Breast epithelium (tissue), 4 donors: Measurements from ENCODE around the gene NRCAM. TPM values are rescaled to one million over a fixed set of nuclear protein-coding genes. Genes with fewer than 3 reads are reported as not detected.

ENCODE experiments used
- DNase-seq, 2 donors: peaks; one replicate each; pipeline ENCODE4 v3.0.0-alpha.2; 2019; ENCODE audit warnings: low spot score in 2 of 2
- H3K27ac ChIP-seq, 2 donors: fragments of 200-600 bp; sonication (generic) in 1 of 2; one replicate each; pipeline ENCODE4 v1.5.1; 2016 to 2019; ENCODE audit warnings: mild to moderate bottlenecking in 1 of 2
- H3K27me3 ChIP-seq, 2 donors: fragments of 200-600 bp; sonication (generic) in 1 of 2; one replicate each; pipeline versions ENCODE4 v1.5.1 to v1.6.0; 2017 to 2019; ENCODE audit warnings: control low read depth in 1 of 2, mild to moderate bottlenecking in 1 of 2
- H3K36me3 ChIP-seq: fragments of 200-600 bp; one replicate; pipeline ENCODE4 v1.5.1; 2019
- H3K4me1 ChIP-seq, 2 donors: fragments of 200-600 bp; sonication (generic); one replicate each; pipeline ENCODE4 v1.5.1; 2016 to 2019; ENCODE audit warnings: control low read depth in 1 of 2
- H3K4me3 ChIP-seq, 3 donors: fragments of 200-600 bp; sonication (generic); 1 replicate in 2 of 3; 2 replicates in 1 of 3; pipeline ENCODE4 v1.5.1; 2016 to 2019; ENCODE audit warnings: mild to moderate bottlenecking in 3 of 3, moderate library complexity in 2 of 3
- H3K9me3 ChIP-seq, 2 donors: fragments of 200-600 bp; sonication (generic) in 1 of 2; one replicate each; pipeline ENCODE4 v1.5.1; 2016 to 2019; ENCODE audit warnings: control low read depth in 1 of 2
- CTCF ChIP-seq, 3 donors: fragments of 450-650 bp; IDR thresholded peaks; one replicate each; pipeline ENCODE4 v1.5.1; 2016 to 2017; ENCODE audit warnings: antibody characterized with exemption in 3 of 3, mild to moderate bottlenecking in 3 of 3, moderate library complexity in 3 of 3
- POLR2A ChIP-seq: fragments of 450-650 bp; IDR thresholded peaks from one replicate; pipeline ENCODE4 v1.6.1; 2016; ENCODE audit warnings: antibody characterized with exemption, mild to moderate bottlenecking, moderate library complexity
- POLR2AphosphoS5 ChIP-seq, 3 donors: sonication (generic); formaldehyde crosslinking; IDR thresholded peaks; one replicate each; pipeline ENCODE4 v1.6.1; 2017; ENCODE audit warnings: antibody characterized with exemption in 3 of 3
- intact Hi-C: fragments of 100-400 bp; cut with DNase I; formaldehyde crosslinking; loops from one replicate; pipeline ENCODE4 v1.15.1; 2023; ENCODE audit warnings: low total_unique reads
- total RNA-seq, 3 donors: library from RNA; depleted of rRNA; stranded (reverse); fragments of >200 nt; gene quantifications; one replicate each; pipeline ENCODE4 v1.1.0, GENCODE V29; 2016

The NRCAM gene
- total RNA-seq, 3 donors from 2014 or later: 3.3 to 62.4 (median 4.2) TPM

GRCh38 chr7:108137993-108138392 lies 318.2 kb downstream of the NRCAM start:
- H3K27me3 ChIP-seq: no peaks in the 10 kb centered on the region
- H3K4me1 ChIP-seq: no peaks in the 10 kb centered on the region
- no peak overlapping the region for H3K27ac ChIP-seq
- no peak for DNase-seq
- TF ChIP-seq POLR2A (no peak), POLR2AphosphoS5 (IDR thresholded peaks at IDR 0.05) (no peak), CTCF (IDR thresholded peaks at IDR 0.05) (no peak)
- H3K4me3 ChIP-seq: no peak overlapping the region
- no peaks in the 10 kb centered on the region for H3K36me3 ChIP-seq
- intact Hi-C loops: no loop called here
- H3K9me3 ChIP-seq: no peaks in the 10 kb centered on the region

GRCh38 chr7:108137040-108137439 lies 319.2 kb downstream of the NRCAM start:
- intact Hi-C loops: no loop called here
- no peaks in the 10 kb centered on the region for H3K27me3 ChIP-seq
- H3K4me1 ChIP-seq: no peaks in the 10 kb centered on the region
- H3K36me3 ChIP-seq: no peaks in the 10 kb centered on the region
- no peaks in the 10 kb centered on the region for H3K9me3 ChIP-seq
- no peak overlapping the region for H3K4me3 ChIP-seq
- no peak for DNase-seq
- TF ChIP-seq CTCF (IDR thresholded peaks at IDR 0.05): no peak
- TF ChIP-seq POLR2AphosphoS5 (IDR thresholded peaks at IDR 0.05): no peak
- no peak for TF ChIP-seq POLR2A
- H3K27ac ChIP-seq: no peak overlapping the region

GRCh38 chr7:108136191-108136688 lies 320.0 kb downstream of the NRCAM start:
- TF ChIP-seq POLR2A: no peak
- no peak for TF ChIP-seq CTCF (IDR thresholded peaks at IDR 0.05)
- TF ChIP-seq POLR2AphosphoS5 (IDR thresholded peaks at IDR 0.05): no peak
- intact Hi-C loops: no loop called here
- DNase-seq: no peak
- no peaks in the 10 kb centered on the region for H3K27me3 ChIP-seq
- no peaks in the 10 kb centered on the region for H3K36me3 ChIP-seq
- no peak overlapping the region for H3K4me3 ChIP-seq
- no peak overlapping the region for H3K27ac ChIP-seq
- no peaks in the 10 kb centered on the region for H3K4me1 ChIP-seq
- H3K9me3 ChIP-seq: no peaks in the 10 kb centered on the region

GRCh38 chr7:108135446-108136190 lies 320.6 kb downstream of the NRCAM start:
- Histone ChIP-seq H3K27me3 (no peaks in the 10 kb centered on the region), H3K4me1 (no peaks in the 10 kb centered on the region), H3K36me3 (no peaks in the 10 kb centered on the region), H3K9me3 (no peaks in the 10 kb centered on the region), H3K4me3 (no peak overlapping the region), H3K27ac (no peak overlapping the region)
- TF ChIP-seq CTCF (IDR thresholded peaks at IDR 0.05): no peak
- TF ChIP-seq POLR2AphosphoS5 (IDR thresholded peaks at IDR 0.05): no peak
- no peak for TF ChIP-seq POLR2A
- intact Hi-C loops: no loop called here
- DNase-seq: no peak

GRCh38 chr7:108134486-108134885 lies 321.8 kb downstream of the NRCAM start:
- no peaks in the 10 kb centered on the region for H3K4me1 ChIP-seq
- H3K27ac ChIP-seq: no peak overlapping the region
- H3K4me3 ChIP-seq: no peak overlapping the region
- no peaks in the 10 kb centered on the region for H3K27me3 ChIP-seq
- intact Hi-C loops: no loop called here
- TF ChIP-seq POLR2A: no peak
- TF ChIP-seq CTCF (IDR thresholded peaks at IDR 0.05): no peak
- no peak for TF ChIP-seq POLR2AphosphoS5 (IDR thresholded peaks at IDR 0.05)
- DNase-seq: no peak
- no peaks in the 10 kb centered on the region for H3K9me3 ChIP-seq
- H3K36me3 ChIP-seq: no peaks in the 10 kb centered on the region
